Activated T-helper 2 cell treated with anti-CD3 and anti-CD28 coated beads, Interferon-gamma antibody, Interleukin-2, Interleukin-4, amounts not matched to agents 10 μg/mL and 5 μg/mL and 100 μg/mL, durations not matched to agents 14 hours and 24 hours and 36 hours (primary cell): ENCODE results near the gene FADS3. TPM values are rescaled to one million over a fixed set of nuclear protein-coding genes. Genes with fewer than 3 reads are reported as not detected.

Source experiments
- DNase-seq: peaks from one replicate; pipeline ENCODE4 v3.0.0; 2021; ENCODE audit warnings: low spot score
- H3K27ac Mint-ChIP-seq: one replicate; pipeline ENCODE4 v1.8.0; 2021; ENCODE audit warnings: mixed read lengths
- H3K27me3 Mint-ChIP-seq: one replicate; pipeline ENCODE4 v1.8.0; 2021; ENCODE audit warnings: low read depth, mixed read lengths
- H3K36me3 Mint-ChIP-seq: one replicate; pipeline ENCODE4 v1.8.0; 2021; ENCODE audit warnings: low read depth, mixed read lengths
- H3K4me1 Mint-ChIP-seq: one replicate; pipeline ENCODE4 v1.8.0; 2021; ENCODE audit warnings: low read depth, mixed read lengths
- H3K4me3 Mint-ChIP-seq: one replicate; pipeline ENCODE4 v1.8.0; 2021; ENCODE audit warnings: low read depth, mild to moderate bottlenecking, moderate library complexity, mixed read lengths
- H3K9me3 Mint-ChIP-seq: one replicate; pipeline ENCODE4 v1.8.0; 2021; ENCODE audit warnings: mixed read lengths
- intact Hi-C: fragments of 100-400 bp; cut with micrococcal nuclease; formaldehyde crosslinking; loops from one replicate; pipeline ENCODE4 v1.15.1; 2023
- total RNA-seq: library from RNA; stranded (reverse); gene quantifications from 2 replicates; pipeline ENCODE4 v1.2.3, GENCODE V29; 2022

The FADS3 gene
- total RNA-seq, 1 donor from 2014 or later, result 22.1 TPM

DNA sequence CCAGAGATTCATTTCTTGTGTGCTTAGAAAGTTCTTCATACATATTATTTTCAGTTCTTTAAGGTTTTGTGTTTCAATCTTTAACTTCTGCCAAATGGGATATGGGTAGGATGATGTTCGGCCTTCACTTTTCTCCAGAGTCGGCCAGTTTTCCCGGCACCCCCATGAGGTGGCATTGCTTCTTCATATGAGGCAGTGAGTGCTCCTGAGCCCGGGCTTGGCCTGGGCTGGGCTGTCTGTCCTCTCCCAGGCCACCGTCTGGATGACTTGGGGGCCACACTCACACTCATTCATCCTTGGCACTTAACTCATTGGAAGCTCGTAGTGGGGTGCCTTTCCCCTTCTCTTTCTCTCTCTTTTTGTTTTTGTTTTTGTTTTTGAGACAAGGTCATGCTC lies 39.4 kb downstream of the FADS3 start:
- no peaks in the 10 kb centered on the region for H3K9me3 Mint-ChIP-seq
- no peak overlapping the region for H3K4me3 Mint-ChIP-seq
- peak overlapping the region; percentile 22 for H3K27ac Mint-ChIP-seq
- no peaks in the 10 kb centered on the region for H3K27me3 Mint-ChIP-seq
- no peak for DNase-seq
- intact Hi-C loops, result no loop called here
- peaks cover 73% of the 10 kb centered on the region for H3K36me3 Mint-ChIP-seq
- H3K4me1 Mint-ChIP-seq, result no peaks in the 10 kb centered on the region

DNA sequence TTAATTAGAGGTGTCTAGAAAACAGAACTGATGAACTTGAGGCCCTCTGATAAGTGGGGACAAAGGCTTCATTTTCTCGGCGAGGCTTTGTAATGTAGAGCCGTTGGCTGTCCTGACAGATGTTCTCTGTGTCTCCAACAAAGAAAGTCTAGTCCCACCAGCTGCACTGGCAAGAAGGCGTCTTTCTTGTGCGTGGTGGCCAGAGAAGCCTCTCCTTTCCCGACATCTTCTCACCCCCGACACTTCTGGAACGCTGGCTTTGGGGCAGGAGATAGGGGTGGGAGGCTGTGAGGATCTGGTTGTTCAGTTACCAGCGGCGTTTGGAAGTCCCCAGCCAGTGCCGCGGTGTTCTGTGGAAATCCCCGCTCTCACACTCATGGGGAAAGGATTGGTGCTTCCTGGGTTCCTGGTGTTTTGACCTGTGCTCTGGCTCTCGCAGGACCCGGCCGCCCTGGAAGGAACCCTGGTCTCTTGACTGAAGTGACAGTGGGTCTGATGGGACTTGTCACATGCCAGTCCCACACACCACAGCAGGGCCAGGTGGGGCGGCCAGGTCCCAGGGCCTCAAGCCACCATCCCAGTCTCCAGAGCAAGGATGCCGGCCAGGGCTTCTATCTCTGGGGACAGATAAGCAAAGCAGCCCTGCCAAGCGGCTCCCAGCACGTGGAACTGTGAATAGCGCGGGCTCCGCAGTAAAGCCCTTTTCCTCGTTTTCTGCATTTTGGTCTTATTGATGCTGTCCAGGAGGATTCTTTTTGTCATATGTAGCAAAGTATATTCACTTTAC lies 40.0 kb downstream of the FADS3 start:
- intact Hi-C loops, result no loop called here
- Mint-ChIP-seq H3K4me3 (no peak overlapping the region), H3K4me1 (no peaks in the 10 kb centered on the region), H3K36me3 (peaks cover 74% of the 10 kb centered on the region), H3K27ac (peak overlapping the region; percentile 22), H3K27me3 (no peaks in the 10 kb centered on the region), H3K9me3 (no peaks in the 10 kb centered on the region)
- DNase-seq, result no peak

GRCh38 chr11:61850687-61851086 lies 40.7 kb downstream of the FADS3 start:
- intact Hi-C loops, result no loop called here
- Mint-ChIP-seq H3K27me3 (no peaks in the 10 kb centered on the region), H3K9me3 (no peaks in the 10 kb centered on the region), H3K4me3 (no peak overlapping the region), H3K36me3 (peaks cover 77% of the 10 kb centered on the region), H3K4me1 (peaks cover 2% of the 10 kb centered on the region), H3K27ac (no peak overlapping the region)
- no peak for DNase-seq

- no peak for DNase-seq
- intact Hi-C loops, result no loop called here
- Mint-ChIP-seq H3K27me3 (no peaks in the 10 kb centered on the region), H3K4me1 (peaks cover 2% of the 10 kb centered on the region), H3K27ac (peak overlapping the region; percentile 33), H3K9me3 (no peaks in the 10 kb centered on the region), H3K36me3 (peaks cover 76% of the 10 kb centered on the region), H3K4me3 (no peak overlapping the region)
Measured at GRCh38 chr11:61848631-61849030, 42.7 kb downstream of the FADS3 start.

GRCh38 chr11:61847914-61848581 lies 43.3 kb downstream of the FADS3 start:
- no peak for DNase-seq
- intact Hi-C loops, result no loop called here
- peaks cover 2% of the 10 kb centered on the region for H3K4me1 Mint-ChIP-seq
- no peaks in the 10 kb centered on the region for H3K27me3 Mint-ChIP-seq
- H3K27ac Mint-ChIP-seq, result peak overlapping the region; percentile 55
- no peaks in the 10 kb centered on the region for H3K9me3 Mint-ChIP-seq
- peaks cover 74% of the 10 kb centered on the region for H3K36me3 Mint-ChIP-seq
- H3K4me3 Mint-ChIP-seq, result no peak overlapping the region

DNA sequence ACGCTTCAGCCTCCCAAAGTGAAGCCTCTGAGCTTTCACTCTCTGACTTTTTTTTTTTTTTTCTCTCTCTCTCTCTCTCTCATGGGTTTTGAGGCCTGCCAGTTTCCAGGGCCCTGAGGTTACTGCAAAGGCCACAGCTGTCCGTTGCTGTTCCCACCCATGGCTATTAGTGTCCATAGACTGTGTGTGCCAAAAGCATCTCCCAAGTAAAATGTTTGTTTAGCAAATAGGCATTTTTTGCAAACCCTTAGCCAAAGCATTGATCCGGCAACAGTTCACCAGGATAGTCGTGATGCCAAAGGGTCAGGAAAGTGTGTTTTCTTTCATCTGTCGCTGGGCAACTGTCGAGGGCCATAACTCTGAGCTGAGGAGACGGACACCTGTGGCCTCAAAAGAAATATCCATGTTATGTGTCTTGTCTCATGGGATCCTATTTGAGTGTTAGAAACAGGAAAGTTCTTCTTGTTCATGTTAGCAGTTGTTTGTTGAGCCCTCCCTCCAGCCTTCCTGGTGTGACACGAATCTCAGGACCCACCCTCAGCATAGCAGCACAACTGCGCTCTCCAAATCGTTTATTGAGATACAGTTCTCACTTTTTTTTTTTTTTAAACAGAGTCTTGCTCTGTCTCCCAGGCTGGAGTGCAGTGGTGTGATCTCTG lies 44.9 kb downstream of the FADS3 start:
- Mint-ChIP-seq H3K4me1 (peaks cover 2% of the 10 kb centered on the region), H3K36me3 (peaks cover 76% of the 10 kb centered on the region), H3K27ac (no peak overlapping the region), H3K27me3 (no peaks in the 10 kb centered on the region), H3K9me3 (no peaks in the 10 kb centered on the region), H3K4me3 (no peak overlapping the region)
- DNase-seq, result no peak
- intact Hi-C loops, result no loop called here

DNA sequence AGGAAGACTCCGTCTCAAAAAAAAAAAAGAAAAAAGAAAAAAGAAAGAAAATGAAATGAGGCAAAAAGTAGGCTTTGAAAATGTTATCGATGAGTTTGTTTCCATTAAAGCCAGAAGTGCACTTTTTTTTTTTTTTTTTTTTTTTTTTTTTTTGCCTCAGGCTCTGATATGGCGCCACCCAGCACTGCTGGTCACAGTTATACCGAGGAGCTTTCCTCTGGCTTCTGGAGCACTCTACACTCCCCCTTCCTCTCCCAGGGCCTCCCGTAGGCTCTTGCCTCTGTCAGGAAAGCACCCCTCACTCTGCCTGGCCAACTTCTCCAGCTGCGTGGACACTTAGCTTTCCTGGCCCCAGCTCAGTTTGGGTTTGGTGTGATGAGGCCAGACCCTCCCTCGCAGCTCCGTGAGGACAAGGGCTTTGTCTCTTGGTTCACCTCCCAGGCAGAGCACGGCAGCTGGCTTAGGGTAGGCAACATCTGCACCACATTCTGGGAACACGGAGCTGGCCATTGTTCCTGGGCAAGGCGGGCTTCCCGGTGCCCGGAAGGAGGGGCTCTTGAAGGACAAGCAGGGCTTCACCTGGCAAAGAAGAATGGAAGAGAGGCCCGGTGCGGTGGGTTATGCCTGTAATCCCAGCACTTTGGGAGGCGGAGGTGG lies 46.3 kb downstream of the FADS3 start:
- H3K27me3 Mint-ChIP-seq, result no peaks in the 10 kb centered on the region
- intact Hi-C loops, result no loop called here
- H3K27ac Mint-ChIP-seq, result no peak overlapping the region
- H3K4me1 Mint-ChIP-seq, result peaks cover 2% of the 10 kb centered on the region
- peaks cover 80% of the 10 kb centered on the region for H3K36me3 Mint-ChIP-seq
- no peak for DNase-seq
- H3K4me3 Mint-ChIP-seq, result no peak overlapping the region
- no peaks in the 10 kb centered on the region for H3K9me3 Mint-ChIP-seq

DNA sequence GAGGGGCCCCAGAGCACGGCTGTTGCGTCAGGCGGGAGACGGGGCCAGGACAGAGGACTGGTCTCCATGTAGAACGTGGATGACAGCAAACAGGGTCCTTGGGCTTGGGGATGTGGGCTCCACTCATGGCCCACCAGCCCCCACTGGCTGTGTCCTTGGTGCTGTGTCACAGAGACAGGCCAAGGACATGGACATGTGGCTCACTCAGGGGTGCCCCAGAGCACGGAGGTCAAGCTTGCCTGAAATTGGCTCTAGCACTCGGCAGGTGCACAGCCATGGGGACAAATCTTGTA lies 48.9 kb downstream of the FADS3 start:
- peaks cover 82% of the 10 kb centered on the region for H3K36me3 Mint-ChIP-seq
- H3K4me3 Mint-ChIP-seq, result no peak overlapping the region
- H3K9me3 Mint-ChIP-seq, result no peaks in the 10 kb centered on the region
- no peak overlapping the region for H3K27ac Mint-ChIP-seq
- peaks cover 4% of the 10 kb centered on the region for H3K4me1 Mint-ChIP-seq
- no peaks in the 10 kb centered on the region for H3K27me3 Mint-ChIP-seq
- no peak for DNase-seq
- intact Hi-C loops, result no loop called here

DNA sequence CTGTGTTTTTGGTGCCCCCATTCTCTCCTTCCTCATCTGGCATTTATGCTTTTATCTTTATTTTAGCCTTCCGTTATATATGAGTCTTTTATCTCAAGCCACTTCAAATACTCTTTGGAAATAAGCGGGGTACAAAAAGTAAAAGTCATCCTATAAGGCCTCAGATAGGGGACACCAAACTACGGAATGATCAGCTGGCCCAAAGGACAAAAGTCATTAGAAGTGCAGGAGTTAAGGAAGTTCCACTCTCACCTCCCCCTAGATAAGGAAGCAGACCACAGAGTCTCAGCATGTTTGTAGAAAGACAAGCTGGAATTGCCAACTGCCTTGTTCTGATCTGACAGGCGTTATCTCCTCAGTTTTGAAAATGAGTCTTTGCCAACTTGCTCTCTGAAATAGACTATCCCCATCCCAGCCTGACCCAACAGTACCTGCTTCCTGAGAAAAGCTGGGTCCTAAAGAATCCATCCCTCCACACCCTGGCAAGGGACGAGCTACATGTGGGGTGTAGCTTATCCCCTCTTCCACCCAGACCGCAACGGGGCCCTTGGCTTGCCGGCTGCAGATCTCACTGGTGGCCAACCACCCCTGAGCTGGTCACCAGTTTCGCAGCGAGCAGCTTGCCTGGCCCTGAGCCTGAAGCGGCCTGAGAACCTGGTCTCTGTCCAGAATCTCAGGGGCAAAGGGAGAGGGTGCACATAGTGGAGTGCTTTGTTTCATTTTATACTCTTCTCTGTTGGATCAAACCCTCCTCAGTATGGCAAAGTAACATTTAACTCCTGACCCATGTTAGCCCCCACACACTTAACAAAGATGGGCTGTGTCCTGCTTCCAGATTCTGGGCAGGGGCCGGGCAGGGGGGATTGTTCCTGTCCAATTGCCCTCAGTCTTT lies 49.5 kb downstream of the FADS3 start:
- Mint-ChIP-seq H3K4me1 (peaks cover 6% of the 10 kb centered on the region), H3K9me3 (no peaks in the 10 kb centered on the region), H3K4me3 (no peak overlapping the region), H3K27me3 (no peaks in the 10 kb centered on the region), H3K27ac (peak overlapping the region; percentile 60), H3K36me3 (peaks cover 80% of the 10 kb centered on the region)
- DNase-seq, result no peak
- intact Hi-C loops, result no loop called here

DNA sequence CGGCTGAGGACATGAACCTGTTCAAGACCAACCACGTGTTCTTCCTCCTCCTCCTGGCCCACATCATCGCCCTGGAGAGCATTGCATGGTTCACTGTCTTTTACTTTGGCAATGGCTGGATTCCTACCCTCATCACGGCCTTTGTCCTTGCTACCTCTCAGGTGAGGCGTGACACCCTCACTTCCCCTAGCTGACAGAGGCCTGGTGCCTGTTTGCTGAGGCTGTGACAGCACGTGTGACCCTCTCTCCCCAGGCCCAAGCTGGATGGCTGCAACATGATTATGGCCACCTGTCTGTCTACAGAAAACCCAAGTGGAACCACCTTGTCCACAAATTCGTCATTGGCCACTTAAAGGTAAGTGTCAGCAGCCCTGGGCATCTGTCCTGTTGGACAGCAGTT lies 51.0 kb downstream of the FADS3 start:
- no peak overlapping the region for H3K27ac Mint-ChIP-seq
- H3K4me1 Mint-ChIP-seq, result peaks cover 12% of the 10 kb centered on the region
- H3K9me3 Mint-ChIP-seq, result no peaks in the 10 kb centered on the region
- intact Hi-C loops, result no loop called here
- no peak for DNase-seq
- H3K4me3 Mint-ChIP-seq, result no peak overlapping the region
- peaks cover 78% of the 10 kb centered on the region for H3K36me3 Mint-ChIP-seq
- H3K27me3 Mint-ChIP-seq, result no peaks in the 10 kb centered on the region

DNA sequence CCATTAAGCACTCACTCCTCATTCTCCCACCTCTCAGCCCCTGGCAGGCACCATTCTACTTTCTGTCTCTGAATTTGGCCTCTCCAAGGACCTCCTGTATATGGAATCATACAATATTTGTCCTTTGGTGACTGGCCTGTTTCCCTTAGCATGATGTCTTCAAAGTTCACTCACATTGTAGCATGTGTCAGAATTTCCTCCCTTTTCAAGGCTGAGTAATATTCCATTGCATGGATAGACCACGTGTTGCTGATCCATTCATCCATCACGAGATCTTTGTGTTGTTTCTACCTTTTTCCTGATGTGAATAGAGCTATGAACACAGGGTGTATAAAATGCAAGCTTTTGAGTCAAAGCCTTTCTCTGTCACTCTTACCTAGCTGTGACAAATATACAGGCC lies 51.6 kb downstream of the FADS3 start:
- intact Hi-C loops, result no loop called here
- DNase-seq, result no peak
- no peaks in the 10 kb centered on the region for H3K9me3 Mint-ChIP-seq
- H3K4me3 Mint-ChIP-seq, result no peak overlapping the region
- H3K27me3 Mint-ChIP-seq, result no peaks in the 10 kb centered on the region
- H3K36me3 Mint-ChIP-seq, result peaks cover 76% of the 10 kb centered on the region
- peaks cover 16% of the 10 kb centered on the region for H3K4me1 Mint-ChIP-seq
- peak overlapping the region; percentile 29 for H3K27ac Mint-ChIP-seq

DNA sequence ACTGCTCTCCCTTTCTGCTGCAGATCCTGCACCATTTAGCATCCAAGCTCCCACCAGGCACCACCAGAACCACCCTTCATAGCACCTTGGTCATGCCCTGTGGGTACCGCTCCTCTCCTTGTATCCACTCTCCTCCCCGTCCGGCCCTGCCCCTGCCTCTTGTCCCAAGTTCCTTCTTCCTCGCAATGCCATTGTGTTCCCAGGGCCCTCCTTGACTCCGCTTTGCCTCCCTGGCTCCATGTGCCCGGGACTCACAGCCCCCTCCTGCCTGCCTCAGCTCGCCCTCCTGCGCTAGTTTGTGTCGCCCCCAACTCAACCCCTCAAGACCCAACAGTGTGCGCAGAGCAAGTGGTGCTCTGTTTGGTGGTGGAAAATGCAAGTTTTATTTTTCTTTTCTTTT lies 52.4 kb downstream of the FADS3 start:
- DNase-seq, result no peak
- Mint-ChIP-seq H3K27me3 (no peaks in the 10 kb centered on the region), H3K36me3 (peaks cover 78% of the 10 kb centered on the region), H3K9me3 (no peaks in the 10 kb centered on the region), H3K4me1 (peaks cover 21% of the 10 kb centered on the region), H3K4me3 (no peak overlapping the region), H3K27ac (peak overlapping the region; percentile 70)
- intact Hi-C loops, result no loop called here
